ENCODE data around the gene FRS3. TPM values are rescaled to one million over a fixed set of nuclear protein-coding genes. Genes with fewer than 3 reads are reported as not detected.

The FRS3 gene
- total and polyA plus RNA-seq, 9 of the 15 experiments (the other 6 are each of a cell fraction or from before 2014, with no cell fraction given): 0.03 to 3.7 (median 1.6) TPM

DNA sequence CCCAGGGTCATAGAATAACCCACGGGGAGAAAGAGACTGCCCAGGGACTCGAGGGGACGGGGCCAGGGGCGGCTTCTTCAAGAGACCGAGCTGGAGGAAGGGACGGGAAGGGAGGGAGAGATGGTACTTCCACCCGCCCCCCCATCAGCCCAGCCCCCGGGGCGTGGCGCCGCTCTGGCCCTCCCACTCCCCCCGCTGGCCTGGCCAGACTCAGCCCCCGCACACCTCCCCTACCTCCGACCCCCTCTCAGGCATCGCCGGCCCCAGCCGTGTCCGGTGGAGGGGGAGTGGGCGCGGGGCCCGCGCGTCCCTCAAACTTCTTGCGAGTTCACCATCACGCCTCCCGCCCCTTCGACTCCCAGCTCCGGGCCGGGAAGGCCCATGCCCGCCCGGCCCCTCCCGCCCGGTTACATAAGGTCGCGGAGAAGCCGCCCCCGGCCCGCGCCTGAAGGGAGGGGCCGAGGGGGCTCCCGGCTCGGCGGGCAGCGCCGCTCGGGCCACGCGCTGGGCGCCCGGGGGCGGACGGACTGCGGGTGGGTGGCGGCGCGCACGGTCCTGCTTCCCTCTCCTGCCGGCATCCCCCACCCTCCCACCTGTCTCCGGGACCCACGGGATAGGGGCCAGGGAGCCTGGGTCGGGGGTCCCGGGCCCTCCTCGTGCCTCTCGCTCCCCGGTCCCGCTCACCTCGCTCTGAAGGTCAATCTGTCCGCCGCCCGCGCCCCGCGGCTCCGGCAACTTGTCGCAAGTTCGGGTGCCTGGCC is 44.9 kb downstream of the FRS3 start (continued):
- TF ChIP-seq ZKSCAN1 (IDR thresholded peaks at IDR 0.05; ENCODE audit: low read depth, low read length): no peak
- TF ChIP-seq, protein P1, sequence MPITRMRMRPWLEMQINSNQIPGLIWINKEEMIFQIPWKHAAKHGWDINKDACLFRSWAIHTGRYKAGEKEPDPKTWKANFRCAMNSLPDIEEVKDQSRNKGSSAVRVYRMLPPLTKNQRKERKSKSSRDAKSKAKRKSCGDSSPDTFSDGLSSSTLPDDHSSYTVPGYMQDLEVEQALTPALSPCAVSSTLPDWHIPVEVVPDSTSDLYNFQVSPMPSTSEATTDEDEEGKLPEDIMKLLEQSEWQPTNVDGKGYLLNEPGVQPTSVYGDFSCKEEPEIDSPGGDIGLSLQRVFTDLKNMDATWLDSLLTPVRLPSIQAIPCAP (CRISPR knock-in tag; IDR thresholded peaks at IDR 0.05; ENCODE audit: borderline replicate concordance): no peak
- TF ChIP-seq ZNF766 (CRISPR knock-in tag; conservative IDR thresholded peaks at IDR 0.05): no peak
- TF ChIP-seq, protein P2, sequence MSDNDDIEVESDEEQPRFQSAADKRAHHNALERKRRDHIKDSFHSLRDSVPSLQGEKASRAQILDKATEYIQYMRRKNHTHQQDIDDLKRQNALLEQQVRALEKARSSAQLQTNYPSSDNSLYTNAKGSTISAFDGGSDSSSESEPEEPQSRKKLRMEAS (CRISPR knock-in tag; IDR thresholded peaks at IDR 0.05): no peak
- no peak for TF ChIP-seq COPS2 (conservative IDR thresholded peaks at IDR 0.05)
- TF ChIP-seq CBFA2T2 (conservative IDR thresholded peaks at IDR 0.05): no peak
- no peak for TF ChIP-seq KAT2B (IDR thresholded peaks at IDR 0.05; ENCODE audit: low read depth, low read length)
- no peak for TF ChIP-seq PRPF4 (IDR thresholded peaks at IDR 0.05; ENCODE audit: insufficient read depth, low read depth, low read length, poor library complexity, severe bottlenecking)
- TF ChIP-seq L3MBTL2 (IDR thresholded peaks at IDR 0.05): peak; percentile 48; the same call in 1 of the 2 replicates
- TF ChIP-seq KDM5B (IDR thresholded peaks at IDR 0.05; ENCODE audit: insufficient replicate concordance, low read depth, low read length): peak; percentile 12
- peak in 1 of 2 experiments; percentile 57; a peak in 2 of 4 replicates for TF ChIP-seq MAZ (CRISPR knock-in tag; conservative IDR thresholded peaks at IDR 0.05 in 1 of 2, IDR thresholded peaks at IDR 0.05 in 1 of 2)

Data from K562 (cell line).